ENCODE data around the gene ID2.

The ID2 gene

DNA sequence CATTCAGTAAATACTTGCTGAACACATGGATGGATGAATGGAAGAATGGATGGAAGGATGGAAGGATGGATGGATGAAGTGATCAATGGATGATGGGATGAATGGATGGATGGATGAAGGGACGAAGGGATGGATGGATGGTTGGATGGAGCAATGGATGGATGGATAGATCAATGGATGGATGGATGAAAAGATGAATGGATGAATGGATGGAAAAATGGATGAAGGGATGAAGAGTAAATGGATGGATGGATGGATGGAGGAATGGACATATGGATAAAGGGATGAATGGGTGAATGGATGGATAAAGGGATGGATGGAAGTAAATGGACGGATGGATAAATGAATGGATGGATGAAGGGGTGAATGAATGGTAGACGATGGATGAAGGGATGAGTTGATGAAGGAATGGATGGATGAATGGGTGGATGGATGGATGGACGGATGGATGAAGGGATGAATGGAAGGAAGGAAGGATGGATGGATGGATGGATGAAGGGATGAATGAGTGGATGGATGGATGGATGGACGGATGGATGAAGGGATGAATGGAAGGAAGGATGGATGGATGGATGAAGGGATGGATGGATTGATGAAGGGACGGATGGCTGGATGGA is 13.9 kb upstream of the ID2 start:
- FAIRE-seq: no peak
- no peak for DNase-seq (ENCODE audit: insufficient read length, low spot score)

- no peak for DNase-seq (ENCODE audit: insufficient read length, low spot score)
These were observed 12.6 kb upstream of the ID2 start for GRCh38 chr2:8669157-8669817.

GRCh38 chr2:8670580-8670979 is 11.3 kb upstream of the ID2 start:
- no peak for DNase-seq (ENCODE audit: insufficient read length, low spot score)
- FAIRE-seq: no peak

More at GRCh38 chr2:8669157-8669817, 12.6 kb upstream of the ID2 start:
- no peak for FAIRE-seq

GRCh38 chr2:8671176-8671575 is 10.7 kb upstream of the ID2 start:
- FAIRE-seq (no peak), DNase-seq (ENCODE audit: insufficient read length, low spot score) (no peak)

GRCh38 chr2:8671802-8672201 is 10.1 kb upstream of the ID2 start:
- no peak for FAIRE-seq
- no peak for DNase-seq (ENCODE audit: insufficient read length, low spot score)

GRCh38 chr2:8672940-8673339 is 8.9 kb upstream of the ID2 start:
- no peak for FAIRE-seq
- no peak for DNase-seq (ENCODE audit: insufficient read length, low spot score)

DNA sequence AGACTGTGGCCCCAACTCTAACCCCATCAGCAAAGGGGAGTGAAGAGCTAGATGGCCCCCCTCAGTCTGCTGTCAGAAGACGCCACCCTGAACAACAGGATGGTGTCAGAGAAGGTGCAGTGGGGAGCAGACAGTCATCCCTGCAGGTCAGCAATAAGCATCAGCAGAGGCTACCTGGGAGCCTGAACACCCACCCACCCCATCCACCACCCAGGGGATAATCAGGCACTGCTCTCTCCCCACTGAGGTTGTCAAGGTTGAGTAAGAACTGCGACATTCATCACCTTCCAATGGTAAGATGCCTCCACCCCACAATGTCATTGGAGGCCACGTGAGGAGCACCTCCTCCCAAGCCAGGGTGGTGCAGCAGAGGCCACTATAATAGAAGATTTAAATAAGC is 8.5 kb upstream of the ID2 start:
- FAIRE-seq: no peak
- no peak for DNase-seq (ENCODE audit: insufficient read length, low spot score)

DNA sequence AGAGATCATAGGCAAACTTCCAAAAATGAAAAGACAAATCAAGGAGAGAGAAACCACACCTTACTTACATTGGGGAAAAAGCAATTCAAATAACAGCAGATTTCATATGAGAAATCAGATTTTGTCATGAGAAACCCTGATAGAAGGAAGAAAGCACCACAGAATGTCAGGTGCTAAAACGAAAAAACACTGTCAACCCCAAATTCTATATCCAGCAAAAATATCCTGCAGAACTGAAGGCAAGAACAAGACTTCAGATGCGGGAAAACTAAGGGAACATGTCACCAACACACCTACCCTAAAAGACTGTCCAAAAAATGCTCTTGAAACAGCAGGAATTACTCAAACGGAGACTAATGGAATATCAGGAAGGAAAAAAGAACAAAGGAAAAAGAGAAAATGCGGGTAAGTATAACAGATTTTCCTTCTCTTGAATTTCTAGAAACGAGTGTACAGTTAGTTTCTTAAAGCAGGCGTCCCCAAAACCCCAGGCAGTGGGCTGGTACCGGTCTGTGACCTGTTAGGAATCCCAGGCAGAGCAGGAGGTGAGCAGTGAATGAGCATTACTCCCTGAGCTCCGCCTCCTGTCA is 7.3 kb upstream of the ID2 start:
- DNase-seq (ENCODE audit: insufficient read length, low spot score): no peak
- FAIRE-seq: no peak

DNA sequence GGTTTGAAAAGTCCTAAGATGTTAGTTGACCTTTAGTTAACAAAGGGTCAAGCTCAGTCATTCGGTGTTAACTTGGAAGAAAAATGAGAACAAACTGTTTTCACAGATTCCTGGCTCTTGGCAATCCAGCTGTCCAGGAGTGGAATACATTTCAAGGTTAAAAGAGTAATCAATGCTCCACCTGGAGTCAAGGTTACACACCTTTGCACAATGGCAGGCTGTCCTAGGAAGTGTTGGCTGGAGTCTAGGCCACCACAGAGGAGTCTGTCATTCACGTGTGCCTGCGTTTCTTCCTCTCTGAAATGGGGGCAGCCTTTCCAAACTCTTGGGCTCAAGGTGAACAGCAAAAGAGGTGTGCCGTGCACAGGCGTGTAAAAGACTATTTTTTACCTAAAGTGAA is 6.3 kb upstream of the ID2 start:
- no peak for DNase-seq (ENCODE audit: insufficient read length, low spot score)
- no peak for FAIRE-seq

GRCh38 chr2:8676191-8676920 is 5.5 kb upstream of the ID2 start:
- DNase-seq (ENCODE audit: insufficient read length, low spot score): no peak
- FAIRE-seq: no peak

DNA sequence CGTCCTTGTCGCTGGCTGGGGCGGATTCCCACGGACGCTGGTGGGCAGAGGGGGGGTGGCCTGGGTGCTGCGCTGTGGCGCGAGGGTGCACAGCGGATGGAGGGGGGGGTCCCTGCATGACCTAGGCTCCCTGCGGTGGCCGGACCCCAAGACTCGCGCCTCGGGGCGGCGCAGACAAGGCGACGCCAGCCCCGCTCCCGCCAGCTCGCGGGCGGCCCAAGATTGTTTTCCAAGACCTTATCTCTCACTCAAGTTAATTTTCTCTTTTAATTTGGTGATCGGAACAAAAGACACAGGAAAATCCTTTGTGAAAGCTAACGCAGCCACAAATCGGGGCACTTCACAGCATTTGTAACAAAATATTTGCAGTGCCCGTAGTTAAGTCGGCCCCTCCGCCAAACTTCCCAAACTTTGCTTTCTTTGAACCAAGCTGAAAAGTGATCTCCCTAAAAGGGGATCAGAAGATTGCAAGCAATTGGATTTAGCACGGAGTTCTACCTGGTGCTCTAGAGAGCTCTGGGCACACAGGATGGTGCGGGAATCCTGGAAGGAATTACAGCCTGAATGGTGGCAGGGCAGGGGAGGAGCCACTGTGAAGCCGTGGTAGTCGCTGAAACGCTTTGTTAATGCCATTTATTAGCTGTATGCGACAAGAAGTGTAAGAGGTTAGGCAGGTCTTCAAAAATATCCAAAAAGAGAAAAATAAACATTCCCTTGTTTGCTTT is 4.8 kb upstream of the ID2 start:
- no peak for FAIRE-seq

GRCh38 chr2:8677646-8678592 is 3.9 kb upstream of the ID2 start:
- FAIRE-seq (no peak), DNase-seq (ENCODE audit: insufficient read length, low spot score) (no peak)

More for the DNA sequence above, 4.8 kb upstream of the ID2 start:
- no peak for DNase-seq (ENCODE audit: insufficient read length, low spot score)

DNA sequence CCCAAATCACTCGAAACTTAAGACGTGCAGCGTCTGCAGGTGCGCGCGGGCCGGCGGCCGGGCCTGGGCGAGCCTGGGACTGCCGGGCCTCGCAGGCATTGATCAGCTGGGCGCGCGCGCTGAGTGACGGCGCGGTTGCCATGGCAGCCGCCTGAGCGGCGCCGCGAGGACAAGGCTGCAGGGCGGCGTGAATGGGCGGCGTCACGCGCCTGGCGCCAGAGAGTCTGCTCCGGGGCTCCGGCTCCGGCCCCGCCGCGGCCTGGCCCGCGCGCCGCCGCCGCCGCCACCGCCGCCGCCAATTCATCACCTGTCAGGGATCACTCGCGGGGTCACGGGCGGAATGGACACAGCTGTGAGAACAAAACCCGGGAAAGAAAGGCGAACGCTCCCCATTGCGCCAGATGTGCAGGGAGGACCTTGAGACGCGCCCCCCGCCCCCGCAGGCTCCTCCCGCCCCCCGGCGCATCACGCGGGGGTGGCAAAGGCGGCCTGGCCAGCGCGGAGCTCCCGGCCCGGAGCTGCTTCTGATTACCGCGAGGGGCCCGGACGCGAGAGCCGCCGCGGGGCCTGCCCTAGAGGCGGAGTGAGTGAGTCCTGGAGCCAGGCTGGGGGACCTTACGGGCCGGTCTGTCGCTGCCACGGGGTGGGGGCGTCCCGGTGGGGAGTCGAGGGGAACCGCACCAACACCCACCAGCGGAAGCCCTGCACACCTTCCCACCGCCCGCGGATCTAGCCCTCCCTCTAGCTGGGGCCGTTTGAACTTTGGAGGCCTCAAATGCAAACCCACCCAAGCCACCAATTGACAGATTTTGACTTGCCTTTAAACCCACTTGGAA is 2.9 kb upstream of the ID2 start:
- no peak for FAIRE-seq
- peak; percentile 88 for DNase-seq (ENCODE audit: insufficient read length, low spot score)

- DNase-seq (ENCODE audit: insufficient read length, low spot score): no peak
- FAIRE-seq: no peak
These were observed 2.4 kb upstream of the ID2 start for GRCh38 chr2:8679567-8679826.

GRCh38 chr2:8679827-8680731 is 1.8 kb upstream of the ID2 start:
- no peak for DNase-seq (ENCODE audit: insufficient read length, low spot score)
- no peak for FAIRE-seq

DNA sequence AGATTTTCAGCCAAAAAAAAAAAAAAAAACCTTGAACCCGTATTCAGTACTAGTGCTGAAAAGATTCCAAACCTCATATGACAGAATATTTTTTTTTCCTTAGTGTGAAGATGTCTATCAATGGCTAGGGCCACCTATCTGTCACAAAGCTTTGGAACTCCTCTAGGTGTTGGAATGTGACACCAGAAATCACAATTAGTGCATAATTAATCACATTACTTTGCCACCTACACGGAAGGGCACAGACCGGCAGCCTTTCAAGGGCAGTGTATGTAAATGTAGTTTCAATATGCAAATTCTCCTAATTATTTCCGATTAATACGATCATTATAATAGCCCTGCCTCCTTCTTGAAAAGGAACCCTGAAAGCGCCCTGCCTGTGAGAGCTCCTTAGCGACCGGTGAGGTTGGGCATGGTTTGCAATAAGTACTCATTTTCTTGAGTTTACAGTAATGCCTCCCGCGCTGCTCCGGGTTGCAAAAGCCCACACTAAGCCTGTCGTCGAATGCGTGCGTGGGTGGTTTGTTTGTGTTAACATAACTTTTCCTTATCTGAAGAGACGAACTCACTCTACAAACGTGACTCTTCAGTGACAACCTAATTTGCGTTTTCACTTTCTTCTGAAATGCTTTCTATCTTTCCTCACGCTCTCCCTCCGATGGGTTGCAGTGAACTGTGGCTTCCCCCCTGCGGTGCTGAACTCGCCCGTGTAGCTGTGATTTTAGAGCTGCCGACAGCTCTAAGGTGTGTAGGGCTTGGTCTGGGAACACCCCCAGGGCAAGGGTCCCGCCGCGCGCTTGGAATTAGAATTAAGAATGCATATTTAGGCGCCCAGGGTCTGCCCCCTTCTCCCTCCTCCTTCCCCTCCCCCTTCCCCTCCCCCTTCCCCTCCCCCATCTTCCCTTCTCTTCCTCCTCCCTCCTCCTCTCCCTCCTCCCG is 765 bp upstream of the ID2 start:
- FAIRE-seq (peak; percentile 37), DNase-seq (ENCODE audit: insufficient read length, low spot score) (no peak)
